ENCODE measurements around the gene GBGT1.
"Not testable (repeated sequence)": the region's sequence is repeated elsewhere in the genome, so short reads cannot be mapped to it uniquely, and the experiment has no call there.

The GBGT1 gene

GRCh38 chr9:133194597-133194996, 30.9 kb upstream of the GBGT1 start:
- DNase-seq, result no peak

GRCh38 chr9:133191989-133192388, 28.3 kb upstream of the GBGT1 start:
- DNase-seq, result no peak

- no peak for DNase-seq
Observed at GRCh38 chr9:133189826-133190225, 26.1 kb upstream of the GBGT1 start.

- no peak for DNase-seq
Observed at GRCh38 chr9:133188843-133189180, 25.1 kb upstream of the GBGT1 start.

GRCh38 chr9:133188006-133188842, 24.5 kb upstream of the GBGT1 start:
- no peak for DNase-seq

GRCh38 chr9:133187561-133188005, 23.9 kb upstream of the GBGT1 start:
- DNase-seq, result no peak

- DNase-seq, result no peak
Observed at GRCh38 chr9:133186736-133187135, 23.0 kb upstream of the GBGT1 start.

- DNase-seq, result peak; percentile 75
Observed at GRCh38 chr9:133184971-133185370, 21.3 kb upstream of the GBGT1 start.

GRCh38 chr9:133182151-133182550, 18.4 kb upstream of the GBGT1 start:
- no peak for DNase-seq

GRCh38 chr9:133181561-133181960, 17.8 kb upstream of the GBGT1 start:
- DNase-seq, result no peak

GRCh38 chr9:133180953-133181352, 17.2 kb upstream of the GBGT1 start:
- DNase-seq, result no peak

- DNase-seq, result no peak
Observed at GRCh38 chr9:133173056-133173455, 9.3 kb upstream of the GBGT1 start.

GRCh38 chr9:133171161-133171961, 7.6 kb upstream of the GBGT1 start:
- no peak for DNase-seq

- DNase-seq, result no peak
Observed at GRCh38 chr9:133170716-133171115, 7.0 kb upstream of the GBGT1 start.

GRCh38 chr9:133169687-133170086, 6.0 kb upstream of the GBGT1 start:
- DNase-seq, result not testable (repeated sequence)

- DNase-seq, result no peak
Observed at GRCh38 chr9:133169102-133169501, 5.4 kb upstream of the GBGT1 start.

GRCh38 chr9:133168432-133168831, 4.7 kb upstream of the GBGT1 start:
- no peak for DNase-seq

- no peak for DNase-seq
Observed at GRCh38 chr9:133167769-133168168, 4.1 kb upstream of the GBGT1 start.

- no peak for DNase-seq
Observed at GRCh38 chr9:133167096-133167730, 3.5 kb upstream of the GBGT1 start.

GRCh38 chr9:133166392-133166791, 2.7 kb upstream of the GBGT1 start:
- DNase-seq, result no peak

GRCh38 chr9:133165452-133165730, 1.7 kb upstream of the GBGT1 start:
- DNase-seq, result no peak

GRCh38 chr9:133164191-133164590, 477 bp upstream of the GBGT1 start:
- no peak for DNase-seq

GRCh38 chr9:133162861-133163503, 732 bp downstream of the GBGT1 start:
- no peak for DNase-seq

All from EL (cell line).